Subcutaneous abdominal adipose tissue (tissue), 5 donors: ENCODE data around the gene KLHL2.
"Not testable (repeated sequence)": the region's sequence is repeated elsewhere in the genome, so short reads cannot be mapped to it uniquely, and the experiment has no call there.

Experiments
- H3K27ac ChIP-seq: one replicate; pipeline ENCODE4 v1.7.0; 2013; ENCODE audit warnings: low read depth, mild to moderate bottlenecking, inconsistent platforms, low read length, moderate library complexity
- H3K27me3 ChIP-seq, 5 donors: one replicate each; pipeline ENCODE4 v1.7.0; 2013; ENCODE audit warnings: low read length in 5 of 5, inconsistent platforms in 1 of 5; ENCODE audit not compliant: control insufficient read depth in 5 of 5, insufficient read depth in 4 of 5
- H3K36me3 ChIP-seq, 5 donors: one replicate each; pipeline ENCODE4 v1.7.0; 2013; ENCODE audit warnings: low read length in 5 of 5; ENCODE audit not compliant: control insufficient read depth in 5 of 5, insufficient read depth in 5 of 5
- H3K4me1 ChIP-seq, 5 donors: one replicate each; pipeline ENCODE4 v1.7.0; 2013; ENCODE audit warnings: low read length in 5 of 5, mild to moderate bottlenecking in 3 of 5, moderate library complexity in 1 of 5; ENCODE audit not compliant: control insufficient read depth in 5 of 5, insufficient read depth in 5 of 5
- H3K4me3 ChIP-seq, 5 donors: one replicate each; pipeline ENCODE4 v1.7.0; 2013; ENCODE audit warnings: low read length in 5 of 5, low read depth in 1 of 5
- H3K9ac ChIP-seq, 5 donors: one replicate each; pipeline ENCODE4 v1.7.0; 2013; ENCODE audit warnings: low read length in 5 of 5, mild to moderate bottlenecking in 4 of 5, moderate library complexity in 3 of 5
- H3K9me3 ChIP-seq, 5 donors: one replicate each; pipeline ENCODE4 v1.7.0; 2013; ENCODE audit warnings: low read length in 5 of 5; ENCODE audit not compliant: control insufficient read depth in 5 of 5
- donor health status: healthy.
- donor health status: healthy.
- donor health status: healthy.
- donor health status: healthy.
- donor health status: healthy.

KLHL2 gene

GRCh38 chr4:165332502-165332901 is 125.1 kb downstream of the KLHL2 start:
- no peak overlapping the region for H3K4me3 ChIP-seq
- no peak overlapping the region for H3K27ac ChIP-seq
- H3K27me3 ChIP-seq = no peaks in the 10 kb centered on the region
- peaks cover 0 to 3% (median 0%) of the 10 kb centered on the region in 5 donors for H3K36me3 ChIP-seq
- H3K4me1 ChIP-seq = peaks cover 4 to 38% (median 15%) of the 10 kb centered on the region in 5 donors
- H3K9me3 ChIP-seq = no peaks in the 10 kb centered on the region
- H3K9ac ChIP-seq = no peak overlapping the region

- H3K4me3 ChIP-seq = no peak overlapping the region
- H3K4me1 ChIP-seq = peaks cover 0 to 15% (median 0%) of the 10 kb centered on the region in 5 donors
- peaks cover under 1 to 15% (median 10%) of the 10 kb centered on the region in 5 donors for H3K36me3 ChIP-seq
- no peaks in the 10 kb centered on the region for H3K9me3 ChIP-seq
- H3K9ac ChIP-seq = no peak overlapping the region
- no peaks in the 10 kb centered on the region for H3K27me3 ChIP-seq
- no peak overlapping the region for H3K27ac ChIP-seq
Measured at GRCh38 chr4:165335163-165335703, 127.9 kb downstream of the KLHL2 start.

GRCh38 chr4:165336743-165337142 is 129.4 kb downstream of the KLHL2 start:
- peaks cover 6 to 20% (median 18%) of the 10 kb centered on the region in 5 donors for H3K36me3 ChIP-seq
- H3K9me3 ChIP-seq = no peaks in the 10 kb centered on the region
- no peaks in the 10 kb centered on the region for H3K27me3 ChIP-seq
- peaks cover 0 to 6% (median 0%) of the 10 kb centered on the region in 5 donors for H3K4me1 ChIP-seq
- H3K4me3 ChIP-seq = no peak overlapping the region
- H3K27ac ChIP-seq = no peak overlapping the region
- H3K9ac ChIP-seq = no peak overlapping the region

GRCh38 chr4:165342340-165342739 is 135.0 kb downstream of the KLHL2 start:
- H3K9me3 ChIP-seq, H3K9ac ChIP-seq, H3K27ac ChIP-seq, H3K27me3 ChIP-seq, H3K4me1 ChIP-seq, H3K4me3 ChIP-seq: not testable (repeated sequence)
- H3K36me3 ChIP-seq = peaks cover 6 to 24% (median 21%) of the 10 kb centered on the region in 5 donors

GRCh38 chr4:165343353-165344191 is 136.2 kb downstream of the KLHL2 start:
- Histone ChIP-seq H3K27me3 (no peaks in the 10 kb centered on the region), H3K27ac (no peak overlapping the region), H3K4me3 (no peak overlapping the region), H3K36me3 (peaks cover 6 to 24% (median 21%) of the 10 kb centered on the region in 5 donors), H3K9ac (no peak overlapping the region), H3K4me1 (peaks cover 0 to 3% (median 0%) of the 10 kb centered on the region in 5 donors), H3K9me3 (no peaks in the 10 kb centered on the region)

GRCh38 chr4:165345666-165346417 is 138.5 kb downstream of the KLHL2 start:
- Histone ChIP-seq H3K9me3 (no peaks in the 10 kb centered on the region), H3K27me3 (no peaks in the 10 kb centered on the region), H3K36me3 (peaks cover 0 to 13% (median 7%) of the 10 kb centered on the region in 5 donors), H3K27ac (no peak overlapping the region), H3K9ac (no peak overlapping the region), H3K4me3 (no peak overlapping the region), H3K4me1 (peaks cover 0 to 3% (median 0%) of the 10 kb centered on the region in 5 donors)

GRCh38 chr4:165347647-165348569 is 140.5 kb downstream of the KLHL2 start:
- H3K27me3 ChIP-seq = no peaks in the 10 kb centered on the region

GRCh38 chr4:165351359-165352130 is 144.2 kb downstream of the KLHL2 start:
- Histone ChIP-seq H3K9ac (no peak overlapping the region), H3K4me1 (no peaks in the 10 kb centered on the region), H3K27me3 (no peaks in the 10 kb centered on the region), H3K4me3 (no peak overlapping the region), H3K36me3 (no peaks in the 10 kb centered on the region), H3K9me3 (no peaks in the 10 kb centered on the region), H3K27ac (no peak overlapping the region)

More at GRCh38 chr4:165347647-165348569, 140.5 kb downstream of the KLHL2 start:
- Histone ChIP-seq H3K4me1 (peaks cover 0 to 3% (median 0%) of the 10 kb centered on the region in 5 donors), H3K27ac (no peak overlapping the region), H3K4me3 (no peak overlapping the region), H3K9me3 (no peaks in the 10 kb centered on the region), H3K9ac (no peak overlapping the region), H3K36me3 (peaks cover 0 to 4% (median 0%) of the 10 kb centered on the region in 5 donors)

GRCh38 chr4:165355900-165356300 is 148.5 kb downstream of the KLHL2 start:
- Histone ChIP-seq H3K9me3 (no peaks in the 10 kb centered on the region), H3K27me3 (no peaks in the 10 kb centered on the region), H3K36me3 (no peaks in the 10 kb centered on the region), H3K4me3 (no peak overlapping the region), H3K27ac (no peak overlapping the region), H3K4me1 (peaks cover 0 to 11% (median 3%) of the 10 kb centered on the region in 5 donors), H3K9ac (no peak overlapping the region)
